ENCODE results near the gene ASCC3.

DNA sequence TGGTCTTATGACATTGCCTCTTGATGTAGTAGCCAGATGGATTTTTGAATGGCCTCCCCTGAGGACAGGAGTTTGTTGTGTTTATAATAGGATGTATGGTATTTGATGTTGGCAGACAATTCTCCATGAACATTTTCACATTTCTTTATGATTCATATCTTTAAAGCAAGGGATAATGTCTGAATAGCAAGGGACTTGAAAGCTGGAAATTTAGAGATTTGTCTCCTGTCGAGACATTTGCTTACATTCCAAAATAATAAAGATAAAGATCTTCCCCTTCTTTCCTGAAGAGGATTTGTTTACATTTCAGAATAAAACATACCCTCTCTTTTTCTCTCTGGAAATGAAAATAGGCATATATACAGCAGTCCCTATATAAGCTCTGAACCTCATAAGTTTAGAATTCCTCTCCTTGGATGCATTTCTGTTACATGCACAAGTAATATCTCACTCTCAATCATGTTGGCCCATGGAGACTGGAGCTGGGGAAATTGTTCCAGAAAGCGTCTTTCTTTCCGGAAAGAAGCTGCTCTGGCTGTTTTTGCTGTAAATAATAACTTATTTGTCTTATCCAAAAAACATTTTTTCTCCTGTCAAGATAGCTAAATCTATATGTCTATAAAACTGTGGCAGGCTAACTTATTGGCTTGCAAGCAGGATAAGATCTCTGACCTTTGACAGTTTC lies 42.5 kb upstream of the ASCC3 start:
- TF ChIP-seq CTCF (conservative IDR thresholded peaks at IDR 0.05; ENCODE audit: low read length) (no peak), EZH2phosphoT487 (IDR thresholded peaks at IDR 0.05; ENCODE audit: borderline replicate concordance) (no peak)

All from Loucy (cell line).